Mucosa of gallbladder (tissue), 1 donor: Measurements from ENCODE around the gene METTL5. TPM values are rescaled to one million over a fixed set of nuclear protein-coding genes. Genes with fewer than 3 reads are reported as not detected.
"Not testable (repeated sequence)": the region's sequence is repeated elsewhere in the genome, so short reads cannot be mapped to it uniquely, and the experiment has no call there.

Experiments
- DNase-seq: peaks from one replicate; pipeline ENCODE4 v3.0.0-alpha.2; 2020; ENCODE audit warnings: low spot score
- total RNA-seq: library from RNA; stranded (reverse); gene quantifications from one replicate; pipeline ENCODE4 v1.2.1, GENCODE V29; 2021
- donor health status: DM: no; HTN: no; CAD: no.

METTL5 gene
- total RNA-seq, 1 donor from 2014 or later = 39.9 TPM

DNA sequence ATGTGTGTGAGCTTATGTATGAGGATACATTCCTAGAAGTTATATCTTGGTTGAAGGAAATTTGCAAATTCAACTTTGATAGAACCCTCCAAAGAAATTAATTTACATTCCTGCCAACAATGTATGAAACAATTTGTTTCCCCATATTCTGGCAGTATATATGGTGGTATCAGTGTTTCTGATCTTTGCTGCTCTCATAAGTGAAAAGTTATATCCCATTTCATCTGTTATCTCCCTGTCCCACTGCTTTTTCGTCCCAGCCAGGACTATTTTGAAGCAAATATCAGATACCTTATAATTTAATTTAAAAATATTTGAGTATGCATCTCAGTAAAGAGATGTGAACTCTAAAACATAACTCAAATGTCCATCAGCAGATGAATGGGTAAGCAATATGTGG is 9.7 kb upstream of the METTL5 start:
- no peak for DNase-seq

DNA sequence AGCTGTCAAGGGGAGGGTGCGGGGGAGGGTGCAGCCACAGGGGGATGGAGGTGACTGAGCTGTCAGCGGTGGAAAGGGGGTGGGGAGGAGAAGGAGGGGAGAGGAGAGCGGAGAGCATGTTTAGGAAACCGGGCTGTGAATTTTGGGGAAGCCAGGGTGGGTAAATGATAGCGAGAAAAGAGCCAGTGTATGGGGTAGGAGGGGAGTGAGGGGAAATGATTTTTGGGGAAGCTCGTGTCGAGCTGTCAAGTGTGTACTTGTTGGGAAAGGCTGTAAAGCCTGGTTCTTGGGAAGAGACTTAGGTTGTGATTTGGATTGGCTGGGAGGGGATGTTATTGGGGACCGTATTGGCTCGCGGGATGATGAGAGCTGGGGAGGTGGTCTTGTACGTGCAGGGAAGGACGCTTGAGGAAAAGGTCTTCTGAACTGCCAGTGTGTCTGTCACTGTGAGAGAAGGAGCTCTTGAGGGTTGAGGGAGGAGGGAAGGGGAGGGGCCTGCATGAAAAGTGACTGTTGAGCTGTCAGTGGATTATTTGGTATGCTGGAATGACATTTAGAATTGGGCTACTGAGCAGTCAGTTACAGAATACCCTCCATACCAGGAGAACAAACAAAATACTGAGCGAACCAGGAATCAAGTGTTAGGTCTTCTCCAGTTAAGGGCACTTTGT is 3.6 kb upstream of the METTL5 start:
- no peak for DNase-seq

DNA sequence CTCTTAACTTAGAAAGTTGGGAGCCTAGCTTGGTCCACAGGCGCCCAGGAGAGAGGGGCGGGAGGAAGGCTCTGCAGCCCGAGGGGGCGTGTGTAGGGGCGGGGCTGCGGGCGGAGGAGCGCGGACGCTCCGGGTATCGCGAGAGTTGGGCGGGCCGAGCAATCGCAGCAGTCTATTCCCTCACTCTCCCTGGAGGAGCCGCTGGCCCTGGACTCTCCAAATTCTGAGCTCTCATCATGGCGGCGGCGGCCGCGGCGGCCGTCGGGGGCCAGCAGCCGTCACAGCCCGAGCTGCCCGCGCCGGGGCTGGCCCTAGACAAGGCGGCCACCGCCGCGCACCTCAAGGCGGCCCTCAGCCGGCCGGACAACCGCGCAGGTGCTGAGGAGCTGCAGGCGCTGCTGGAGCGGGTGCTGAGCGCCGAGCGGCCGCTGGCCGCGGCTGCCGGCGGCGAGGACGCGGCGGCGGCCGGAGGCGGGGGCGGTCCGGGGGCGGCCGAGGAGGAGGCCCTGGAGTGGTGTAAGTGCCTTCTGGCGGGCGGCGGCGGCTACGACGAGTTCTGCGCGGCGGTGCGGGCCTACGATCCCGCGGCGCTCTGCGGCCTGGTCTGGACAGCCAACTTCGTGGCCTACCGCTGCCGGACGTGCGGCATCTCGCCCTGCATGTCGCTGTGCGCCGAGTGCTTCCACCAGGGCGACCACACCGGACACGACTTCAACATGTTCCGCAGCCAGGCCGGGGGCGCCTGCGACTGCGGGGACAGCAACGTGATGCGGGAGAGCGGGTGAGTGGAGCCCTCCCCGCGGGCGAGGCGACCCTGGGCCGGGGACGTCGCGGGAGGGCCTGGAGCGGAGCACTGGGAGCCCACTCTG is 2.8 kb upstream of the METTL5 start, which contains the start of gene UBR3:
UBR3 (plus strand) TSS at position 183 of the 869 bp plus-strand sequence; CDS start at position 237, 54 bp downstream.
- peak; percentile 95 for DNase-seq

DNA sequence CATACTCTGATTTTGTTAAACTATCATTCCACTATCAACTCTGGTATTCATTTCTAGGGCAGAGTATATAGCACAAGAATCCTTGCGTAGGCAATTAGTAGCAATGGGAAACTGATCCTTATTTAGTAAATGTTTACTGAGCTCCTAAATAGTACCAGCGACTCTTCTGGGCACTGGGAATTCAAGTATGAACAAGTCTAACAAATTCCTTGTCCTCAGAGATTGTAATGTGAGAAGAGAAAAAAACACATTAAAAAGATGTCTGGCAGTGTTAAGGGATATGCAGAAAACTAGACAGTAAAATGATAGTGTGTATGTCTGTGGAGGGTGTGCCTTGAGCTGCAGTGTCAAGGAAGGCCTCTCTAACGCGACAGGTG is 721 bp downstream of the METTL5 start:
- DNase-seq = no peak

DNA sequence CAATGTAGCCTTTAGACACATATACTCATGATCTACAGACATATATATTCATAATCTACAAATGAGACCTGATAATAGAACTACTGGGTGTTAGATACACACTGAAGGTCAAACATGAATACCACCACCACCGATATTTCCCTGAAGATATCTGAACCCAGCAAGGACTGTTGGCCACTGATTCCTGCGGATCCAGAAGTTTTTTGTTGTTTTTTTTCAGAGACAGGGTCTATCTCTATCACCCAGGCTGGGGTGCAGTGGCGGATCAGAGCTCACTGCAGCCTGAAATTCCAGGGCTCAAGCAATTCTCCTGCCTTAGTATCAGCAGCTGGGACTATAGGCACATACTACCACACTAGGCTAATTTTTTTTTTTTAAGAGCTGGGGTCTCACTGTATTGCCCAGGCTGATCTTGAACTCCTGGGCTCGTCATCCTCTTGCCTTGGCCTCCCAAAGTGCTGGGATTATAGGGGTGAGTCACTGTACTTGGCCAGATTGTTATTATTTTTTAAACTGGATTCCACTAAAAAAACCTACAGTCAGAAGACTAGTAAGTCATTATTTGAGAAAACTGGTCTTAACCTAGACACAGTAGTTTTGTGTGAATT is 1.8 kb downstream of the METTL5 start:
- DNase-seq = no peak

DNA sequence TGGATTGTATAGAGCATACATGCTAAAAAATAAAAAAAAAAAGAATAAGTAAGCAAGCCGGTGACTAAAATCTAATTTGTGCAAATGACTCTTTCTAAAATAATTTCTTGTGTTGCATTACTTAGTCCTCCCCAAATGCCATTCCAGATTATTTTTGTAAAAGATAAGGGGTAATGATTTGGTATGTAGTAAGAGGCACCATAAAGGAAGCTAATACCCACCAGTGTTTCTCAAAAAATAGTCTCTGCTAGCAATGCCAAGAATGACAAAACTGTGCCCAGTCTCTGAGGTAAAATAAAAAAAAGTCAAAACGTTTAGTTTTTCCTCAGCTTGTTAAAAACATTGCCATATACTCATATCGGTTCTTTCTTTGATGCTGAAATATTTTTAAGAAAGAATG is 2.7 kb downstream of the METTL5 start:
- no peak for DNase-seq

DNA sequence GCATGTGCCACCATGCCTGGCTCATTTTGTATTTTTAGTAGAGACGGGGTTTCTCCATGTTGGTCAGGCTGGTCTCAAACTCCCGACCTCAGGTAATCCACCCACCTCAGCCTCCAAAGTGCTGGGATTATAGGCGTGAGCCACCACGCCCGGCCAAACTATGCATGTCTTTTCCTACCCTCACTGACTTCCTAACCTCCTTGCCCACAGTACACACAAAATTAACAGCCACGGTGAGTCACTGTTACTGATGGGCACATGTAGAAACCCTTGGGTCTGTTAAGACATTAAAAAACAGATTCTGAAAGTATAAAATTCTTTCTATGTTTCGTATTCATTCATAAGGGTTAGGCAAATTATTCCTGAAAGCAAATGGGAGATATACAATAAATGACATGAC is 4.6 kb downstream of the METTL5 start:
- DNase-seq = not testable (repeated sequence)

DNA sequence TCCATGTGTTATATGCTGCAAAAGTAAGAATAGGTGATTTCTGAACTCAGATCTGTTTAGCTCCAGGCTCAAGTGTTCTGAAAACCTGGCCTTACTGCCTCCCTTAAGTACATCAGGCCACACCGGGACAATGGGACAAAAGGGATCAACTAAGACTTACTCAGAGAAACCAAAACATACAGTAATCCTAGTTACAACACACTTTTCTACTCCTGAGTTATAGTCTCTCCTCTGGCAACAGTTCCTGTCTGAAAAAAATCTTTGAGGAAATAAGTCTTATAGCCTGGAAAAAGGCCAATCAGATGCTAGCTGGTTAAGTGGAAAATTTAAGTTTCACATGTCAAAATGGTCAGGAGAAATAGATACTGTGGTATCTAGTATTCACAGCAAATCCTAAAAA is 5.6 kb downstream of the METTL5 start:
- no peak for DNase-seq

DNA sequence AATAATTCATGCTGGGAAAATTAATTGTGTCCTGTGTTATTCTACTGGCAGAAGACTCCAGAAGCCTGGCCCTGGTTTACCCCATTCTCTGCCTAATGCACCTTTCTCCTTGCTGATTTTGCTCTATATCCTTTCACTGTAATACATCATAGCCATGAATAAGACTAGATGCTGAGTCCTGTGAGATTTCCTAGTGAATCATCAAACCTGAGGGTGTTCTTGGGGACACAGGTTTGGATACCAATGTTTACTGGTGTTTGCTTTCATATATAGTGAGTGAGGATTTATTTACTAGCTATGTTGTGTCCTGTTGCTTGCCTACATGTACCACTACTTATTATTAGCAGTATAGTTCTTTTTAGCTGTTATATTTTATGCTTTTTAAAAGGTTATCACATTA is 6.5 kb downstream of the METTL5 start:
- DNase-seq = no peak

DNA sequence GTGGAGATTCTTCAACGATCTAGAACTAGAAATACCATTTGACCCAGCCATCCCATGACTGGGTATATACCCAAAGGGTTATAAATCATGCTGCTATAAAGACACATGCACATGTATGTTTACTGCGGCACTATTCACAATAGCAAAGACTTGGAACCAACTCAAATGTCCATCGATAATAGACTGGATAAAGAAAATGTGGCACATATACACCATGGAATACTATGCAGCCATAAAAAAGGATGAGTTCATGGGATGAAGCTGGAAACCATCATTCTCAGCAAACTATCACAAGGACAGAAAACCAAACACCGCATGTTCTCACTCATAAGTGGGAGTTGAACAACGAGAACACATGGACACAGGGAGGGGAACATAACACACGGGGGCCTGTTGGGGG is 7.3 kb downstream of the METTL5 start:
- not testable (repeated sequence) for DNase-seq

DNA sequence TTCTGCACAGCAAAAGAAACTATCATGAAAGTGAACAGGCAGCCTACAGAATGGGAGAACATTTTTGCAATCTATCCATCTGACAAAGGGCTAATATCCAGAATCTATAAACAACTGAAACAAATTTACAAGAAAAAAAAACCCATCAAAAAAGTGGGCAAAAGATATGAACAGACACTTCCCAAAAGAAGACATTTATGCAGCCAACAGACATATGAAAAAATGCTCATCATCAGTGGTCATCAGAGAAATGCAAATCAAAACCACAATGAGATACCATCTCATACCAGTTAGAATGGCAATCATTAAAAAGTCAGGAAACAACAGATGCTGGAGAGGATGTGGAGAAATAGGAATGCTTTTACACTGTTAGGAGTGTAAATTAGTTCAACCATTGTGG is 7.7 kb downstream of the METTL5 start:
- DNase-seq = not testable (repeated sequence)

DNA sequence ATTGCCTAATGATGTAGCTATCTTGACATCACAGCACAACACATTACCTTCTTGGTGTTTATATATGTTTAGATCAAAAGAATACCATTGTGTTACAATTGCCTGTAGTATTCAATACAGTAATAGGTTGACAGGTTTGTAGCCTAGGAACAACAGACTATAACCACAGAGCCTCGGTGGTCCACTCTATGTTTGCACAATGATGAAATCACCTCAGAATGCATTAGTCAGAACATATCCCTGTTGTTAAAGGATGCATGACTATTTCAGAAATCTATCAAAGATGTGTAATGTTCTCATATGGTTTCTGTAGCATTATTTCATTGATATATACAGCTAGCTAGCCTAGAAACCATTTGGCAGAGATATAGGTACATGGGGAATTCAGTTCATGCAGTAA is 8.9 kb downstream of the METTL5 start:
- DNase-seq = no peak

DNA sequence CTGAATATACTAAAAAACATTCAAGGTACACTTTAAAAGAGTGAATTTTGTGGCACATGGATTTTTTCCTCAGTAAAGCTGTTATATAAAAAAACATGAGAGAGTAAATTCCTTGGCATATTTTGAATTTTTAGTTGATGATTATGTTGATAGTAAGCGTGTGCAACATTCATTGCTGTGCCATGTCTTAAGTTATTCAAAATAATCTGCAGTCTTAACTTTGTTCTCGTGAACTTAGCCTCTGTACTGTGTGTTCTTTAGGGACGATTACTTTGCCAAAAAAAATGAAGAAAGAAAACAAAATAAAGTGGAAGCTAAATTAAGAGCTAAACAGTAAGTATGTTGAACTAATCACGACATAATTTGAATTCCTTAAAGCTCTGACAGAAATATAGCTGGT is 16.5 kb downstream of the METTL5 start:
- no peak for DNase-seq

DNA sequence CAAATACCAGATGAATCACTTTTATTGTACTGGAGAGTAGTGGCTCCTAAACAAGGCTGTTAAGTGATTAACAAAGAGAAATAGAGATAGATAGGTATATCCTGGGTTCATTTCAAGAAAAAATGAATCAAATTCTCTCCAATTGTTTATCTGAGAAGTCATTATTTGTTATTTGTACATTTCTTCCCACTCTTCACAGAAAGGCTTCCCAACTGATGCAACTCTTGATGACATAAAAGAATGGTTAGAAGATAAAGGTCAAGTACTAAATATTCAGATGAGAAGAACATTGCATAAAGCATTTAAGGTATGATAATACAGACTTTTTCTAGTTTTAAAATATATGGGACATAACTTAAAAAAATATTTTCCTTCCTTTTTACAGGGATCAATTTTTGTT is 18.1 kb downstream of the METTL5 start:
- no peak for DNase-seq

DNA sequence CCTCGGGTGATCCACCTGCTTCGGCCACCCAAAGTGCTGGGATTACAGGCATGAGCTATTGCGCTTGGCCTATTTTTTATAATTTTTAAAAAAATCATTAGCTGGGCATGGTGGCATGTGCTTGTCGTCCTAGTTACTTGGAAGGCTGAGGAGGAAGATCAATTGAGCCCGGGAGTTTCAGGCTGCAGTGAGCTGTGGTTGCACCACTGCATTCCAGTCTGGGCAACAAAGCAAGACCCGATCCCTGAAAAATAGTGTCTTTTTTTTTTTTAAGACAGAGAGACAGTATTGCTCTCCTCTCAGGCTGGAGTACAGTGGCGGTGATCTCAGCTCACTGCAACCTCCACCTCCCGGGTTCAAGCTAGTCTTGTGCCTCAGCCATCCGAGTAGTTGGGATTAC is 21.2 kb downstream of the METTL5 start:
- no peak for DNase-seq

DNA sequence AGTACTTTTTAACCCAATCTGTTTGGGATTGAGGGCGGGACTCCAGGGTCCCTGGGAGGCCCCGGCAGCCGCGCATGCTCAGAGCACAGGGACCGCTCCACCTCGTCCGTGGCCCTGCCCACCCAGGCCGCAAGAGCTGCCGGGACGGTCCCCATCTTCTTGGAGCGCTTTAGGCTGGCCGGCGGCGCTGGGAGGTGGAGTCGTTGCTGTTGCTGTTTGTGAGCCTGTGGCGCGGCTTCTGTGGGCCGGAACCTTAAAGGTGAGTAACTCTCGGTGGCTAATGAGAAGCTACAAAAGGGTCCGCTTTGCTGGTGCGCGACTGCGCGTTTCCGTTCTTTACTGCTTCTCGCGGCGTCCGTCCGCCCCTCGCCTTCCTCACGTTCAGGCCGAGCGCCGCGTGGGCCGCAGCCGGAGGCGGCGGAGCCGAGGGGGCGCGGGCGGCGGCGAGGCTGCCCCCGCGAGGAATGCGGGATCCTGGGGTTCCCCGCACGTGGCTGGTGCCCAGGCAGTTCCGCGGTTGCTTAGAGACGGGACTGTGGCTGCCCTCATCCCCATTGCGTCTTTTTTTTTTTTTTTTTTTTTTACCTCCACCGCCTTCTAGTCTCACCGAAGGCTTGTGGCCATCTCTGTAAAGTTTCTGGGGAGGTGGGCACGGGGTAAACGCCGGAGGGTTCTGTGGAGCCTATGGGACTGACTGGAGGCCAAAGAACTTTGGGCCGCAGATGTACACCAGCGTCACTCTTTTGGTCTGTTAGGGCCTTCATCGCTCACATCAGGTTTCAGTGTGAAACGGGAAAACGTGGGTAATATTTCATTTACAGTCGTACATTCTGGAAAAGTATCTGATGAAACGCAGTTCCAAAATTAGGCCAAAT is 25.8 kb downstream of the METTL5 start, which contains the start of gene SSB:
SSB (plus strand) TSS at position 154 of the 875 bp plus-strand sequence. CDS start 2,090 bp downstream, outside the sequence.
- DNase-seq = peak; percentile 90

DNA sequence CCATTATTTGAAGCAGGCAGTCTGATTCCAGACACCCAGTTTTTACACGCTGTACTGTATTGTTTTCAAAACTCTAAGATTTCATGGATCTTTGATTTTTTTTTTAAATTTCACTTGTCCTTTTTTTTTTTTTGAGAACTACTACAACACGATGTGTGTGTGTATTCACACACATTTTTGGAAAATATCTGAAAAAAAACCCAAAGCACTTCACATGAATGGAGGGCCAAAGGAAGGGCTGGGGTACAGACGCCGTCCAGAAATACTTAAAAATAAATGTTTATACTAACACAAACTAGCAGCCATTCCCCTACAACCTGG is 26.3 kb downstream of the METTL5 start:
- no peak for DNase-seq

DNA sequence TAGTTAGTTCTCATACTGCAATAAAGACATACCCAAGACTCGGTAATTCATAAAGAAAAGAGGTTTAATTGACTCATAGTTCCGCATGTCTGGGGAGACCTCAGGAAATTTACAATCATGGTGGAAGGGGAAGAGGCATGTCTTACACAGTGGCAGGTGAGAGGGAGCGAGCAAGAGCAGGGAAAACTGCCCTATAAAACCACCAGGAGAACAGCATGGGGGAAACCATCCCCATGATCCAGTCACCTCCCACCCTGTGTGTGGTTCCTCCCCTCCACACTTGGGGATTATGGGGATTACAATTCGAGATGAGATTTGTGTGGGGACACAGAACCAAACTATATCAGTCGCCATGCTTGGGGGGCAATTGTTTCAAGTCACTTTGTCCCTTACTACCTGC is 27.1 kb downstream of the METTL5 start:
- no peak for DNase-seq

DNA sequence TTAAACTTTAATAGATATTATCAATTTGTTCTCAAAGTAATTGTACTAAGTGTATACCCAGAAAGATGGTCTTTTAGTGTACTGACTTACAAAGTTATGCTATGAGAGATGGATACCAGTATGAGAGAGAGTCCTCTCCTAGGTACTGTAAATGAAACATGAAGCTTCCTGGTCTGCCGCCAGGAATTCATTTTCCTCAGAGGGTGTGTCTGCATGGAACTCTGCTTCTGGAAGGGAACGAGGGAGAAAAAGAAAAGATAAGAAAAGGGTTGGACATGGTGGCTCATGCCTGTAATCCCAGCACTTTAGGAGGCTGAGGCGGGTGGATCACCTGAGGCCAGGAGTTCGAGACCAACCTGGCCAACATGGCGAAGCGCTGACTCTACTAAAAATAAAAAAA is 28.3 kb downstream of the METTL5 start:
- no peak for DNase-seq

DNA sequence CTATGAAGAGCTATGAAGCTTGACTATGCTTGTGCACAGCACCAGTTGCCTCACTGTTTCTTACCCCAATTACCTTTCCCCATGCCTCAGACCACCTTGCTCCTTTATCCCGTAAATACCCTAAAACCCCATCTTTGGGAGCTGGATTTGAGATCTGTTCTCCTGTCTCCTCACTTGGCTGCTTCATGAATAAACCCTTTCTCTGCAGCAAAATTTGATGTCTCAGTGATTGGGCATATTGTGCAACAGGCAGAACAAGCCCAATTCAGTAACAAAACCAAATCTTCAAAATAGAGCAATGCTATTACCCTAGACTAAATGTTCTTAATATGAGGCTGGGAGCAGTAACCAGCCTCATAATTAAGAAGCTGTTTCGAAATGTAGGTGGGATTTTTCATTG is 29.5 kb downstream of the METTL5 start:
- DNase-seq = no peak

DNA sequence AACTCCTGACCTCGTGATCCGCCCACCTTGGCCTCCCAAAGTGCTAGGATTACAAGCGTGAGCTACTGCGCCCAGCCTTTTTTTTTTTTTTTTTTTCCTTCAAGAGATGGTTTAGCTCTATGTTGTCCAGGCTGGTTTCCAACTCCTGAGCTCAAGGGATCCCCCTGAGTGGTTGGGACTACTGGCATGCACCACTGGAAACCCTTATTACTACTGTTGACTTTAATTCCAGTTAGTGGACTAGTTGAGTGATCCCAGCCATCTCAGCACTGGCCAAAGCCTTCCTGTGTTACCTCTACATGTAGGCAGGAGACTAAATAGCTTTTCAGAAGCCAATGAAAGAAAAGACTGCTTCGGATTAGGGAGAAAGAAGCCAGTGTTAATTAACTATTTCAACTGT is 34.1 kb downstream of the METTL5 start:
- no peak for DNase-seq

DNA sequence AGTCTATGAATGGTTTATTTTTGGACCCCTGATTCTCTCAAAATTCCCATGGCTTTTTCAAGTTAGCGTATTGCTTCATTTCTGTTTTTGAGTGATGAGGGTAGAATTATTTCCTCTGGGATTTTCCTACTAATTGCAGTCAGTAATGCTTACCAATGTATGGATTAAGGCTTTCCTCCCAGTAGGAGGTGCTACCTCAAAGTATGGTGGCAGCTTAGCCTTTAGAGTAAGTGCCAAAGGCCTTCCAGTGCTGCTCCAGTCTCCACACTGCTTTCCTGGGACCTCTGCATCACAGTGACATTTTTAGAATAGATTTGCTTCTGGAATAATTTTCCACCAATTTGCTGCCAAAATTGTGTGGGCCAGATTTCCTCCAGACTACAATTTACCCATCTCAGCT is 42.2 kb downstream of the METTL5 start:
- DNase-seq = no peak
